ENCODE data around the gene APBB2.
A peak's percentile ranks its signal among the peaks of the same experiment; 100 is the strongest.

The APBB2 gene

GRCh38 chr4:40848940-40849339 is 365.4 kb downstream of the APBB2 start:
- no peaks in the 10 kb centered on the region for H3K79me2 ChIP-seq (ENCODE audit: control insufficient read depth, insufficient read depth, low read length, unreplicated experiment)
- no peak overlapping the region for H2AFZ ChIP-seq (ENCODE audit: low read length, unreplicated experiment)
- H3K4me1 ChIP-seq (ENCODE audit: control insufficient read depth, insufficient read depth, low read length, unreplicated experiment) = no peaks in the 10 kb centered on the region
- H3K4me3 ChIP-seq (ENCODE audit: low read depth, low read length) = no peak overlapping the region
- H3K27me3 ChIP-seq (ENCODE audit: insufficient read depth, low read length) = no peaks in the 10 kb centered on the region
- no peak overlapping the region for H3K27ac ChIP-seq (ENCODE audit: low read depth, low read length)
- no peaks in the 10 kb centered on the region for H3K36me3 ChIP-seq (ENCODE audit: insufficient read depth, low read length)

GRCh38 chr4:40848251-40848650 is 366.1 kb downstream of the APBB2 start:
- Histone ChIP-seq H3K79me2 (ENCODE audit: control insufficient read depth, insufficient read depth, low read length, unreplicated experiment) (no peaks in the 10 kb centered on the region), H3K27ac (ENCODE audit: low read depth, low read length) (no peak overlapping the region), H3K27me3 (ENCODE audit: insufficient read depth, low read length) (no peaks in the 10 kb centered on the region), H3K4me3 (ENCODE audit: low read depth, low read length) (no peak overlapping the region), H2AFZ (ENCODE audit: low read length, unreplicated experiment) (no peak overlapping the region), H3K36me3 (ENCODE audit: insufficient read depth, low read length) (no peaks in the 10 kb centered on the region), H3K4me1 (ENCODE audit: control insufficient read depth, insufficient read depth, low read length, unreplicated experiment) (no peaks in the 10 kb centered on the region)

GRCh38 chr4:40846532-40846931 is 367.8 kb downstream of the APBB2 start:
- no peaks in the 10 kb centered on the region for H3K79me2 ChIP-seq (ENCODE audit: control insufficient read depth, insufficient read depth, low read length, unreplicated experiment)
- no peak overlapping the region for H2AFZ ChIP-seq (ENCODE audit: low read length, unreplicated experiment)
- H3K27ac ChIP-seq (ENCODE audit: low read depth, low read length) = no peak overlapping the region
- H3K4me1 ChIP-seq (ENCODE audit: control insufficient read depth, insufficient read depth, low read length, unreplicated experiment) = no peaks in the 10 kb centered on the region
- H3K4me3 ChIP-seq (ENCODE audit: low read depth, low read length) = no peak overlapping the region
- no peaks in the 10 kb centered on the region for H3K36me3 ChIP-seq (ENCODE audit: insufficient read depth, low read length)
- no peaks in the 10 kb centered on the region for H3K27me3 ChIP-seq (ENCODE audit: insufficient read depth, low read length)

- H3K4me1 ChIP-seq (ENCODE audit: control insufficient read depth, insufficient read depth, low read length, unreplicated experiment) = peaks cover 4% of the 10 kb centered on the region
- no peaks in the 10 kb centered on the region for H3K36me3 ChIP-seq (ENCODE audit: insufficient read depth, low read length)
- H3K27ac ChIP-seq (ENCODE audit: low read depth, low read length) = no peak overlapping the region
- no peaks in the 10 kb centered on the region for H3K27me3 ChIP-seq (ENCODE audit: insufficient read depth, low read length)
- no peaks in the 10 kb centered on the region for H3K79me2 ChIP-seq (ENCODE audit: control insufficient read depth, insufficient read depth, low read length, unreplicated experiment)
- H3K4me3 ChIP-seq (ENCODE audit: low read depth, low read length) = no peak overlapping the region
- H2AFZ ChIP-seq (ENCODE audit: low read length, unreplicated experiment) = no peak overlapping the region
These were observed 369.0 kb downstream of the APBB2 start for GRCh38 chr4:40845154-40845835.

GRCh38 chr4:40844261-40844660 is 370.1 kb downstream of the APBB2 start:
- no peaks in the 10 kb centered on the region for H3K79me2 ChIP-seq (ENCODE audit: control insufficient read depth, insufficient read depth, low read length, unreplicated experiment)
- peaks cover 4% of the 10 kb centered on the region for H3K4me1 ChIP-seq (ENCODE audit: control insufficient read depth, insufficient read depth, low read length, unreplicated experiment)
- no peaks in the 10 kb centered on the region for H3K36me3 ChIP-seq (ENCODE audit: insufficient read depth, low read length)
- no peak overlapping the region for H2AFZ ChIP-seq (ENCODE audit: low read length, unreplicated experiment)
- H3K27ac ChIP-seq (ENCODE audit: low read depth, low read length) = no peak overlapping the region
- no peaks in the 10 kb centered on the region for H3K27me3 ChIP-seq (ENCODE audit: insufficient read depth, low read length)
- H3K4me3 ChIP-seq (ENCODE audit: low read depth, low read length) = no peak overlapping the region

DNA sequence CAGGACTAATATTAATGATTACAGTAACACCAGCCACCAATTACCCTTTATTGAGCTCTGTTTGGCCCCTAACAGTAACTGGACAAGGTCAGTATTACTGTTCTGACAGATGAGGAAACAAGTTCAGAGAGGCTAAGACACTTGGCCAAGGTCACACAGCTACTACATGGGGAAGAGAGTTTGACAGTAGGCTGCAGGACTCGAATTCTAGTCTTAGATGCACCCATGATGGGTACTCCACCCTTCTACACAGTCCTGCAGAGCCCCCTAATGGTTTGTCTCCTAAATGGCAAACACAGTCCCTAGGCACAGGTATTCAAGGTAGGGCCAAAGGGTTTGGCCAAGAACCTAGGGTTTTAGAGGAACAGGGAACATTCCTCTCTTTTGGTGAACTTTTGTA is 370.6 kb downstream of the APBB2 start:
- Histone ChIP-seq H3K36me3 (ENCODE audit: insufficient read depth, low read length) (no peaks in the 10 kb centered on the region), H3K27ac (ENCODE audit: low read depth, low read length) (no peak overlapping the region), H3K4me3 (ENCODE audit: low read depth, low read length) (no peak overlapping the region), H3K27me3 (ENCODE audit: insufficient read depth, low read length) (no peaks in the 10 kb centered on the region), H2AFZ (ENCODE audit: low read length, unreplicated experiment) (no peak overlapping the region), H3K79me2 (ENCODE audit: control insufficient read depth, insufficient read depth, low read length, unreplicated experiment) (no peaks in the 10 kb centered on the region), H3K4me1 (ENCODE audit: control insufficient read depth, insufficient read depth, low read length, unreplicated experiment) (peaks cover 4% of the 10 kb centered on the region)

DNA sequence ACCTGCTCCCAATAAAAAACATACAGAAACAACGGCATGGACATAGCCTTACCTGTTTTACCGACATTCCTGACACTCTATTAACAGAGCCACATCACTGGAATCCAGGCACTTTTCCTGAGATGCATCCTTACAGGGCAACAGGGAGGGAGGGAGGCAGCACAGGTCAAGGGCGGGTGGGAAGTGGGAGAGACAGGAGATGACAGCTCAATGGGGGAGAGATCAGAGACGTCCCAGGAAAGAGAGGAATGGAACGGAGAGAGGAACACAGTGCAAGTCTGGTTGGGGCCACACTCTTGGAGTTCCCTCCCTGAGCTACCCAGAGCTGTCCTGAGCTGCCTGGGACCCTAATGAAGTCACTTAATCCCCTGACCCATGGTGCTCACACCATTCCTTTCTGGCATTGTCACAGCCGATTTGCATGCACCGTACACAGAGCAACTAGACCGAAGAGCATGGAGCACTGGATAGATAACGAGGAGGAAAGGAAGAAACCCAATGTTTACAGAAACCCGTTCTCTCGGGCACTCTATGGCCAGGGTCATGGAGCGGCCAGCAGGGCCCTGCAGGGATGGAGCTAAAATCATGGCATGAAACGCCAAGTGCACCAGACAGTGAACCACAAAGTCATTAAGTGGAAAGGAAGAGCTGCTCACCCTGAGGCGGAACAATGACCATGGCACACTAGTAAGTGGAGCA is 371.5 kb downstream of the APBB2 start:
- Histone ChIP-seq H3K36me3 (ENCODE audit: insufficient read depth, low read length) (no peaks in the 10 kb centered on the region), H3K79me2 (ENCODE audit: control insufficient read depth, insufficient read depth, low read length, unreplicated experiment) (no peaks in the 10 kb centered on the region), H3K27ac (ENCODE audit: low read depth, low read length) (no peak overlapping the region), H2AFZ (ENCODE audit: low read length, unreplicated experiment) (no peak overlapping the region), H3K4me1 (ENCODE audit: control insufficient read depth, insufficient read depth, low read length, unreplicated experiment) (peaks cover 4% of the 10 kb centered on the region), H3K4me3 (ENCODE audit: low read depth, low read length) (no peak overlapping the region), H3K27me3 (ENCODE audit: insufficient read depth, low read length) (no peaks in the 10 kb centered on the region)

DNA sequence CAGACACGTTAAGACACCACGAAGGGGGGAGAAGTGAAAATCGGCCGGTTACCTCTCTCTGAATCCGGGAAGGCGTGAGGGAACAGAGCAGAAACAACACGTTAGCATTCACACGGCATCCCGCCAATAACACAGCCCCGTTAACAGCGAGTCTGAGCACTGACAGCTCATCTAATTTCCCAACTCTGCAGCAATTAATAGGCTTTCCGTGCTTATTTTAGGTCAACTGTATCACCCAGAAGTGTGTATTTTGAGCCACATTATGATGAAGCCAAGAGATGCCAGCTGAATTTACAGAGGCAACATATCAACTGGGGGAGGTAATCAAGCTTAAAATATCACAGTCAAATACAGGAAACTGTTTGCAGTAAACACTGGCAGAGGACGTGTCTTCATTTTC is 372.0 kb downstream of the APBB2 start:
- Histone ChIP-seq H3K4me3 (ENCODE audit: low read depth, low read length) (no peak overlapping the region), H3K79me2 (ENCODE audit: control insufficient read depth, insufficient read depth, low read length, unreplicated experiment) (no peaks in the 10 kb centered on the region), H3K36me3 (ENCODE audit: insufficient read depth, low read length) (no peaks in the 10 kb centered on the region), H3K4me1 (ENCODE audit: control insufficient read depth, insufficient read depth, low read length, unreplicated experiment) (peaks cover 4% of the 10 kb centered on the region), H2AFZ (ENCODE audit: low read length, unreplicated experiment) (no peak overlapping the region), H3K27ac (ENCODE audit: low read depth, low read length) (no peak overlapping the region), H3K27me3 (ENCODE audit: insufficient read depth, low read length) (no peaks in the 10 kb centered on the region)

GRCh38 chr4:40840985-40841571 is 373.3 kb downstream of the APBB2 start:
- H2AFZ ChIP-seq (ENCODE audit: low read length, unreplicated experiment) = peak overlapping the region; percentile 21
- H3K27me3 ChIP-seq (ENCODE audit: insufficient read depth, low read length) = no peaks in the 10 kb centered on the region
- H3K79me2 ChIP-seq (ENCODE audit: control insufficient read depth, insufficient read depth, low read length, unreplicated experiment) = no peaks in the 10 kb centered on the region
- peaks cover 4% of the 10 kb centered on the region for H3K4me1 ChIP-seq (ENCODE audit: control insufficient read depth, insufficient read depth, low read length, unreplicated experiment)
- H3K27ac ChIP-seq (ENCODE audit: low read depth, low read length) = peak overlapping the region; percentile 30; the same call in 1 of the 2 replicates
- H3K36me3 ChIP-seq (ENCODE audit: insufficient read depth, low read length) = no peaks in the 10 kb centered on the region
- H3K4me3 ChIP-seq (ENCODE audit: low read depth, low read length) = no peak overlapping the region

DNA sequence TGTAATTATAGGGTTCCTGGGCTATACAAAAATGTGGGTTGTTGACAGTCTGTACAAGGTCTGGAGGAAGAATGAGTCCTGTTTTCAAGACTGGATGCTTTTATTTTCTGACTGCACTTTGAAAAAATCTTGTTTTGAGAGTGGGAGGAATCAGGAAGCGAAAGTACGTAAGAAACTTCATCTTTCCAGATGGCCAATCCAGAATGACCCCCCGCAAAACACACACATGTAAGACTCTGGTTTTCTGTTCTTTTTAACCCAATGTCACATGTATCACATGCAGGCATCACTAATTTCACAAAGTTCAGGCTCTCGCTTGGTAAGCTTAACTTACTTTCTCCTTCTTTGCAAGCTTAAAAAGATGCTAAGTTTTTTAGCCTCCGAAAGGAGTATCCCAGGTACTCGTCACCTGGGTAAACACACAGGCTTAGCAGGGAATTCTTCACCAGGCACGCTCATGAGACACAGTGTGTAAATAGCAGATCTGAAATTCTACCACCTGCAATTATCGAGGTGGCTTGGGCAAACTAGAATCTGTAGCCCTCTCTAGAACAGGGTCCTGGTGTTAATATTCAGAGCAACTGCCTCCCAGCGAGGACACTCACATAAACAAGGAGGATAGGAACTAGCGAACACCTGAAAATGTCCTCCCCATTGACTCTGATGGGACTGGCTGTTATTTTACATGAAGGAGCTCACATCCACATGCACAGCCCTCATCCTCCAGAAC is 373.9 kb downstream of the APBB2 start:
- H2AFZ ChIP-seq (ENCODE audit: low read length, unreplicated experiment) = no peak overlapping the region

More for the DNA sequence above, 373.9 kb downstream of the APBB2 start:
- H3K27me3 ChIP-seq (ENCODE audit: insufficient read depth, low read length) = no peaks in the 10 kb centered on the region
- peaks cover 4% of the 10 kb centered on the region for H3K4me1 ChIP-seq (ENCODE audit: control insufficient read depth, insufficient read depth, low read length, unreplicated experiment)
- no peak overlapping the region for H3K4me3 ChIP-seq (ENCODE audit: low read depth, low read length)
- H3K27ac ChIP-seq (ENCODE audit: low read depth, low read length) = no peak overlapping the region
- H3K36me3 ChIP-seq (ENCODE audit: insufficient read depth, low read length) = no peaks in the 10 kb centered on the region
- no peaks in the 10 kb centered on the region for H3K79me2 ChIP-seq (ENCODE audit: control insufficient read depth, insufficient read depth, low read length, unreplicated experiment)

All from ACC112 (cell line).